A549 (cell line): ENCODE results near the gene FUCA1. TPM values are rescaled to one million over a fixed set of nuclear protein-coding genes. Genes with fewer than 3 reads are reported as not detected.
"Not testable (repeated sequence)": the region's sequence is repeated elsewhere in the genome, so short reads cannot be mapped to it uniquely, and the experiment has no call there.

ENCODE experiments used
- ATAC-seq, 2 experiments: fragments of 200-7000 bp in 1 of 2; fragments of >200 bp in 1 of 2; cut with Nextera tagmentation in 1 of 2; cut with Tn5 transposase in 1 of 2; 3 replicates each; pipeline versions ENCODE4 v1.8.0 to v1.9.1; 2018 to 2020; ENCODE audit warnings: mild to moderate bottlenecking in 1 of 2, moderate library complexity in 1 of 2
- CTCF ChIA-PET: fragments of 300-600 bp; sonication (Branson Sonifier 250); formaldehyde crosslinking; extraction: SDS; loops from one replicate; lab custom pipeline; 2021; ENCODE audit warnings: antibody characterized with exemption, inconsistent platforms; lab: Yijun Ruan, JAX
- POLR2A ChIA-PET: fragments of 350-600 bp; formaldehyde crosslinking; extraction: SDS; loops from one replicate; lab custom pipeline; 2021; ENCODE audit warnings: antibody characterized with exemption, inconsistent platforms; lab: Yijun Ruan, JAX
- DNase-seq, 2 experiments: peaks; one replicate each; pipeline versions ENCODE4 v3.0.0 to v3.0.0-alpha.2; 2011 to 2016; ENCODE audit warnings: low read depth in 1 of 2, low spot score in 1 of 2
- FAIRE-seq: peaks from 2 replicates; lab custom pipeline; 2011; peaks lifted over from hg19 to GRCh38; lab: Jason Lieb, UNC
- H3K27ac ChIP-seq, 2 experiments: fragments of >200 bp; sonication (Bioruptor Twin); formaldehyde crosslinking; 3 replicates each; pipeline ENCODE4 v1.5.1; 2016 to 2017
- H3K4me1 ChIP-seq: fragments of >200 bp; sonication (Bioruptor Twin); formaldehyde crosslinking; 3 replicates; pipeline ENCODE4 v1.6.1; 2016
- H3K4me2 ChIP-seq: fragments of >200 bp; sonication (Bioruptor Twin); formaldehyde crosslinking; 3 replicates; pipeline ENCODE4 v1.6.1; 2016
- H3K4me3 ChIP-seq: fragments of >200 bp; sonication (Bioruptor Twin); formaldehyde crosslinking; 3 replicates; pipeline ENCODE4 v1.5.1; 2016
- H3K9me3 ChIP-seq: fragments of >200 bp; sonication (Bioruptor Twin); formaldehyde crosslinking; 3 replicates; pipeline ENCODE4 v1.6.1; 2016
- BHLHE40 ChIP-seq: IDR thresholded peaks from 2 replicates; pipeline ENCODE4 v1.6.1; 2012; ENCODE audit warnings: low read depth, low read length, inconsistent platforms
- CBX8 ChIP-seq: fragments of 200-600 bp; sonication (generic); IDR thresholded peaks from 2 replicates; pipeline ENCODE4 v1.6.1; 2016
- CEBPB ChIP-seq, 2 experiments: fragments of >200 bp in 1 of 2; sonication (Bioruptor Twin) in 1 of 2; formaldehyde crosslinking in 1 of 2; IDR thresholded peaks; 2 replicates each; pipeline ENCODE4 v1.6.1; 2012 to 2016
- EP300 ChIP-seq, 2 experiments: fragments of >200 bp; sonication (Bioruptor Twin); formaldehyde crosslinking; IDR thresholded peaks; 2 replicates in 1 of 2; 3 replicates in 1 of 2; pipeline ENCODE4 v1.6.1; 2016 to 2017
- GATA3 ChIP-seq: IDR thresholded peaks from 2 replicates; pipeline ENCODE4 v1.6.1; 2012; ENCODE audit warnings: borderline replicate concordance
- HEYL ChIP-seq: fragments of 250-450 bp; sonication (Bioruptor Pico); IDR thresholded peaks from 2 replicates; pipeline ENCODE4 v1.8.0; 2021; ENCODE audit warnings: mild to moderate bottlenecking, moderate library complexity
- NFE2L2 ChIP-seq: fragments of 150-350 bp; conservative IDR thresholded peaks from 2 replicates; pipeline ENCODE4 v1.6.1; 2014; ENCODE audit warnings: low read length
- POLR2AphosphoS2 ChIP-seq: conservative IDR thresholded peaks from 2 replicates; pipeline ENCODE4 v1.6.1; 2012; ENCODE audit warnings: low read length, improper control_type of control experiment, inconsistent platforms
- RAD21 ChIP-seq, 2 experiments: fragments of >200 bp in 1 of 2; sonication (Bioruptor Twin) in 1 of 2; formaldehyde crosslinking in 1 of 2; IDR thresholded peaks in 1 of 2; conservative IDR thresholded peaks in 1 of 2; 2 replicates in 1 of 2; 3 replicates in 1 of 2; pipeline ENCODE4 v1.6.1; 2012 to 2018; ENCODE audit warnings: inconsistent platforms in 1 of 2
- RARB ChIP-seq: fragments of 250-450 bp; sonication (Bioruptor Pico); IDR thresholded peaks from 2 replicates; pipeline ENCODE4 v1.8.0; 2021; ENCODE audit warnings: mild to moderate bottlenecking, moderate library complexity
- SMC3 ChIP-seq: fragments of >200 bp; sonication (Bioruptor Twin); formaldehyde crosslinking; IDR thresholded peaks from 3 replicates; pipeline ENCODE4 v1.6.1; 2018; ENCODE audit warnings: inconsistent platforms
- ZC3H11A ChIP-seq: fragments of 450-650 bp; IDR thresholded peaks from 2 replicates; pipeline ENCODE4 v1.6.1; 2014; ENCODE audit warnings: antibody characterized with exemption, mild to moderate bottlenecking
- WGBS: methylation state at CpG from one replicate; pipeline ENCODE4 v1.1.6; 2017; ENCODE audit errors: missing lambda C conversion rate; 5-methylcytosine and 5-hydroxymethylcytosine counted together
- polyA plus RNA-seq, 4 experiments: library from polyadenylated mRNA; depleted of rRNA in 3 of 4; stranded (reverse); fragments of >200 nt; fragmentation: RNase III in 1 of 4; extraction: RNeasy Plus Mini Kit Qiagen cat#74134 plus additional on column Dnase treatment in 1 of 4; gene quantifications; 2 replicates in 3 of 4; 3 replicates in 1 of 4; pipeline ENCODE4 v1.2.3, GENCODE V29; 2011 to 2017
- TF ChIP-seq, protein P1 (sequence below): fragments of >200 bp; sonication (Bioruptor Twin); formaldehyde crosslinking; IDR thresholded peaks from 3 replicates; pipeline ENCODE4 v1.5.1; 2016
- TF ChIP-seq, protein P2 (sequence below): fragments of 250-450 bp; sonication (Bioruptor Pico); IDR thresholded peaks from 2 replicates; pipeline ENCODE4 v1.5.0; 2020; ENCODE audit warnings: low read depth, mild to moderate bottlenecking, moderate library complexity
- TF ChIP-seq, protein P3 (sequence below): fragments of >200 bp; sonication (Bioruptor Twin); formaldehyde crosslinking; IDR thresholded peaks from 3 replicates; pipeline ENCODE4 v1.6.1; 2016

Gene FUCA1
- polyA plus RNA-seq, 2 of the 4 experiments (the other 2 are of a cell fraction) = 9.7 to 16.1 TPM

DNA sequence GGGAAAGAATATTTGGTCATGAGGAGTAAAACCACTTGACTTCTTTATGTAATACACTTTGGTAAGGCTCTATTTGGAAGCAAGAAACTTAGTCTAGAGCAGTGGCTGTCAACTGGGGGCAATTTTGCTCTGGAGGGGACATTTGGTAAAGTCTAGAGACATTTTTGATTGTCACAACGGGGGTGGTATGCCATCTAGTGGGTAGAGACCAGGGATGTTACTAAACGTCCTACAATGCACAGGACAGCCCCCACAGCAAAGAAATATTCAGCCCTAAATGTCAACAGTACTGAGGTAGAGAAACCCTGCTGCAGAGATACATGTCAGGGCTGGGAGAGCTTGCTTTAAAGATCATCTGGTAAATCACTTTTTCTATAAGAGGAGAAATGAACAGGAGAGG, 13.5 kb downstream of the FUCA1 start:
- POLR2A ChIA-PET = no interaction called here
- DNase-seq = no peak
- FAIRE-seq = no peak
- ATAC-seq = peak; percentile 54 to 66; a peak in 3 of 6 replicates
- Histone ChIP-seq H3K4me2 (no peak overlapping the region), H3K4me1 (no peaks in the 10 kb centered on the region)
- CTCF ChIA-PET = interaction anchor here (0.6 to 2.6 kb wide), 9 partner anchors 14 to 489 kb away, joined by 3 to 10 read pairs (median 4); partner anchors contain the start of gene HMGCL
- TF ChIP-seq GATA3 = no peak
- peak; percentile 40; the same call in 2 of the 3 replicates for TF ChIP-seq SMC3
- no peak for TF ChIP-seq ZC3H11A
- peak; percentile 51 to 52; a peak in 4 of 5 replicates for TF ChIP-seq RAD21 (conservative IDR thresholded peaks at IDR 0.05 in 1 of 2, IDR thresholded peaks at IDR 0.05 in 1 of 2)
- TF ChIP-seq BHLHE40 = no peak
- TF ChIP-seq, protein P1, sequence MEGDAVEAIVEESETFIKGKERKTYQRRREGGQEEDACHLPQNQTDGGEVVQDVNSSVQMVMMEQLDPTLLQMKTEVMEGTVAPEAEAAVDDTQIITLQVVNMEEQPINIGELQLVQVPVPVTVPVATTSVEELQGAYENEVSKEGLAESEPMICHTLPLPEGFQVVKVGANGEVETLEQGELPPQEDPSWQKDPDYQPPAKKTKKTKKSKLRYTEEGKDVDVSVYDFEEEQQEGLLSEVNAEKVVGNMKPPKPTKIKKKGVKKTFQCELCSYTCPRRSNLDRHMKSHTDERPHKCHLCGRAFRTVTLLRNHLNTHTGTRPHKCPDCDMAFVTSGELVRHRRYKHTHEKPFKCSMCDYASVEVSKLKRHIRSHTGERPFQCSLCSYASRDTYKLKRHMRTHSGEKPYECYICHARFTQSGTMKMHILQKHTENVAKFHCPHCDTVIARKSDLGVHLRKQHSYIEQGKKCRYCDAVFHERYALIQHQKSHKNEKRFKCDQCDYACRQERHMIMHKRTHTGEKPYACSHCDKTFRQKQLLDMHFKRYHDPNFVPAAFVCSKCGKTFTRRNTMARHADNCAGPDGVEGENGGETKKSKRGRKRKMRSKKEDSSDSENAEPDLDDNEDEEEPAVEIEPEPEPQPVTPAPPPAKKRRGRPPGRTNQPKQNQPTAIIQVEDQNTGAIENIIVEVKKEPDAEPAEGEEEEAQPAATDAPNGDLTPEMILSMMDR = peak; percentile 43
- TF ChIP-seq, all 56 proteins: peak for 3
- H3K4me3 ChIP-seq = no peak overlapping the region
- no peak overlapping the region for H3K27ac ChIP-seq
- H3K9me3 ChIP-seq = no peaks in the 10 kb centered on the region
- 0% methylated on average over 2 of the region's 2 CpGs for WGBS

DNA sequence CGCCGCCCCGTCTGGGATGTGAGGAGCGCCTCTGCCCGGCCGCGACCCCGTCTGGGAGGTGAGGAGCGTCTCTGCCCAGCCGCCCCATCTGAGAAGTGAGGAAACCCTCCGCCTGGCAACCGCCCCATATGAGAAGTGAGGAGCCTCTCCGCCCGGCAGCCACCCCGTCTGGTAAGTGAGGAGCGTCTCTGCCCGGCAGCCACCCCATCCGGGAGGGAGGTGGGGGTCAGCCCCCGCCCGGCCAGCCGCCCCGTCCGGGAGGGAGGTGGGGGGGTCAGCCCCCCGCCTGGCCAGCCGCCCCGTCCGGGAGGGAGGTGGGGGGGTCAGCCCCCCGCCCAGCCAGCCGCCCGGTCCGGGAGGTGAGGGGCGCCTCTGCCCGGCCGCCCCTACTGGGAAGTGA, 15.0 kb downstream of the FUCA1 start:
- ATAC-seq, H3K4me3 ChIP-seq, POLR2A ChIA-PET, H3K4me1 ChIP-seq, H3K27ac ChIP-seq, FAIRE-seq, H3K9me3 ChIP-seq, H3K4me2 ChIP-seq, DNase-seq: not testable (repeated sequence)
- CTCF ChIA-PET = interaction anchor here (1.1 kb wide), 1 partner anchor 73 kb away, joined by 4 read pairs; no protein-coding TSS in a partner anchor
- no CpG with 5 or more reads among the region's 34 CpGs for WGBS

- FAIRE-seq, DNase-seq, POLR2A ChIA-PET, H3K4me2 ChIP-seq, H3K9me3 ChIP-seq, ATAC-seq, H3K4me3 ChIP-seq, H3K27ac ChIP-seq, H3K4me1 ChIP-seq: not testable (repeated sequence)
- CTCF ChIA-PET = interaction anchor here (1.0 kb wide), 1 partner anchor 80 kb away, joined by 3 read pairs; no protein-coding TSS in a partner anchor
Measured at GRCh38 chr1:23851406-23851805, 16.7 kb downstream of the FUCA1 start.

DNA sequence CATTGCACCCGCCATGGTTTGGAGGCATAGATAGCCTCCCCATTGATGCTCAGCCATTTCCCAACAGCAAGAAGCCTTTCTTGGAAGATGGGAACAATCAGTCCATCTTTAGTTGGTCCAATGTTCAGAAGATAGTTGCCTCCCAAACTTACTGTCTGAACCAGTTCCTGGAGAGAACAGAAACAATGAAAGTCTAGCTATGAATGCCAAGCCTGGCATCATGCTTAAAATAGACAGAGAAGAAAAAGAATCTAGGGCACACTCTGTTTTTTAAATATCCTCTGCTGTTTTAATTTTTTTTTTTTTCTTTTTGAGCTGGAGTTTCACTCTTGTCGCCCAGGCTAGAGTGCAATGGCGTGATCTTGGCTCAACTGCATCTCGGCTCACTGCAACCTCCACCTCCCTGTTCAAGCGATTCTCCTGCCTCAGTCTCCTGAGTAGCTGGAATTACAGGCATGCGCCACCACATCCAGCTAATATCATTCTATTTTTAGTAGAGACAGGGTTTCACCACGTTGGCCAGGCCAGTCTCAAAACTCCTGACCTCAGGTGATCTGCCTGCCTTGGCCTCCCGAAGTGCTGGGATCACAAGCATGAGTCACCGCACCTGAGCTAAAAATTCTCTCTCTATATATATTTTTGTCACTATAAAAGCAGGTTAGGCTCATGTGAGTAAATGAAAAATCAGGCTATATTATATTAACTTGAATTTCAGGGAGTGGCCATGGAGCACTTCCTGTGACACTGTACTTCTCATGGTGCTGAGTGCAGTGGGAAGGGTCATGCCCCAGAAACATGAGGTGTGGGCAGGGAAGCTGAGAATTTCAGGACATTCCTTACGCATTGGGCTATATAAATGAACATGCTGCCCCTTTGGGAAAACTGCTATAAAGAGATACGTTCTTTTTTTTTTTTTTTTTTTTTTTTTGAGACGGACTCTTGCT, 19.1 kb downstream of the FUCA1 start:
- no peak for DNase-seq
- H3K4me3 ChIP-seq = no peak overlapping the region
- ATAC-seq = no peak
- POLR2A ChIA-PET = no interaction called here
- H3K9me3 ChIP-seq = 0 out of 3 replicates have a peak, but pooled peaks cover 4% of the 10 kb centered on the region
- TF ChIP-seq, protein P2, sequence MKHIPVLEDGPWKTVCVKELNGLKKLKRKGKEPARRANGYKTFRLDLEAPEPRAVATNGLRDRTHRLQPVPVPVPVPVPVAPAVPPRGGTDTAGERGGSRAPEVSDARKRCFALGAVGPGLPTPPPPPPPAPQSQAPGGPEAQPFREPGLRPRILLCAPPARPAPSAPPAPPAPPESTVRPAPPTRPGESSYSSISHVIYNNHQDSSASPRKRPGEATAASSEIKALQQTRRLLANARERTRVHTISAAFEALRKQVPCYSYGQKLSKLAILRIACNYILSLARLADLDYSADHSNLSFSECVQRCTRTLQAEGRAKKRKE (CRISPR knock-in tag) = no peak
- TF ChIP-seq CBX8 = no peak
- no peak for TF ChIP-seq CEBPB (IDR thresholded peaks at IDR 0.05)
- TF ChIP-seq RARB (CRISPR knock-in tag) = no peak
- TF ChIP-seq, protein P3, sequence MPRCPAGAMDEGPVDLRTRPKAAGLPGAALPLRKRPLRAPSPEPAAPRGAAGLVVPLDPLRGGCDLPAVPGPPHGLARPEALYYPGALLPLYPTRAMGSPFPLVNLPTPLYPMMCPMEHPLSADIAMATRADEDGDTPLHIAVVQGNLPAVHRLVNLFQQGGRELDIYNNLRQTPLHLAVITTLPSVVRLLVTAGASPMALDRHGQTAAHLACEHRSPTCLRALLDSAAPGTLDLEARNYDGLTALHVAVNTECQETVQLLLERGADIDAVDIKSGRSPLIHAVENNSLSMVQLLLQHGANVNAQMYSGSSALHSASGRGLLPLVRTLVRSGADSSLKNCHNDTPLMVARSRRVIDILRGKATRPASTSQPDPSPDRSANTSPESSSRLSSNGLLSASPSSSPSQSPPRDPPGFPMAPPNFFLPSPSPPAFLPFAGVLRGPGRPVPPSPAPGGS = no peak
- TF ChIP-seq POLR2AphosphoS2 = no peak
- TF ChIP-seq HEYL (CRISPR knock-in tag) = no peak
- TF ChIP-seq SMC3 = no peak
- no peak for TF ChIP-seq EP300 (IDR thresholded peaks at IDR 0.05)
- no peak for TF ChIP-seq NFE2L2
- TF ChIP-seq BHLHE40 = no peak
- TF ChIP-seq, all 56 proteins: peak for 0
- WGBS = 85% methylated on average over 12 of the region's 12 CpGs
- FAIRE-seq = no peak
- no peak overlapping the region for H3K4me2 ChIP-seq
- H3K27ac ChIP-seq = no peak overlapping the region
- CTCF ChIA-PET = interaction anchor here (1.1 to 1.9 kb wide), 2 partner anchors 39 to 100 kb away, joined by 3 to 5 read pairs; no protein-coding TSS in a partner anchor
- H3K4me1 ChIP-seq = no peaks in the 10 kb centered on the region

DNA sequence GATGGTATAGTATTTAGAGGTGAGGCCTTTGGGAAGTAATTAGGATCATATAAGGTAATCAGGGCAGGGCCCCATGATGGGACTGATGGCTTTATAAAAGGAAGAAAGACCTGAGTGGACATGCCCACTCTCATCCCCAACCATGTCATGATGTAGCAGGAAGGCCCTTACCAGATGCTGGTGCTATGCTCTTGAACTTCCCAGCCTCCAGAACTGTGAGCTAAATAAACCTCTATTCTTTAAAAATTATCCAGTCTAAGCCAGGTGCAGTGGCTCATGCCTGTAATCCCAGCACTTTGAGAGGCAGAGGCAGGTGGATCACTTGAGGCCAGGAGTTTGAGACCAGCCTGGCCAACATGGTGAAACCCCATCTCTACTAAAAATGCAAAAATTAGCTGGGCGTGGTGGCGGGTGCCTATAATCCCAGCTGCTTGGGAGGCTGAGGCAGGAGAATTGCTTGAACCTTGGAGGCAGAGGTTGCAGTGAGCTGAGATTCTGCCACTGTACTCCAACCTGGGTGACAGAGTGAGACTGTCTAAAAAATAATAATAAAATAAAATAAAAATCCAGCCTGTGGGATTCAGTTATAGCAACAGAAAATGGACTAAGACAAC, 20.5 kb downstream of the FUCA1 start:
- H3K4me1 ChIP-seq, ATAC-seq, H3K27ac ChIP-seq, H3K4me2 ChIP-seq, H3K4me3 ChIP-seq, POLR2A ChIA-PET, H3K9me3 ChIP-seq, CTCF ChIA-PET, DNase-seq, FAIRE-seq: not testable (repeated sequence)
- 79% methylated on average over 2 of the region's 2 CpGs for WGBS
